SJSA1 (cell line): ENCODE results near the gene PTGIR. TPM values are rescaled to one million over a fixed set of nuclear protein-coding genes. Genes with fewer than 3 reads are reported as not detected.

Source experiments
- DNase-seq, 2 experiments: peaks; one replicate each; pipeline ENCODE4 v3.0.0-alpha.2; 2015 to 2020; ENCODE audit warnings: low spot score in 2 of 2, low read depth in 1 of 2
- H3K27ac ChIP-seq: fragments of 250-450 bp; sonication (Bioruptor Pico); 2 replicates; pipeline ENCODE4 v1.5.1; 2020; ENCODE audit warnings: mild to moderate bottlenecking, moderate library complexity
- H3K27me3 ChIP-seq: fragments of 250-450 bp; sonication (Bioruptor Pico); replicated peaks from 2 replicates; pipeline ENCODE4 v1.5.1; 2020; ENCODE audit warnings: mild to moderate bottlenecking, moderate library complexity
- H3K36me3 ChIP-seq: fragments of 250-450 bp; sonication (Bioruptor Pico); 2 replicates; pipeline ENCODE4 v1.5.1; 2020; ENCODE audit warnings: mild to moderate bottlenecking
- H3K4me1 ChIP-seq: fragments of 250-450 bp; sonication (Bioruptor Pico); replicated peaks from 2 replicates; pipeline ENCODE4 v1.6.1; 2021; ENCODE audit warnings: mild to moderate bottlenecking
- H3K4me3 ChIP-seq: fragments of 250-450 bp; sonication (Bioruptor Pico); 2 replicates; pipeline ENCODE4 v1.5.1; 2020; ENCODE audit warnings: mild to moderate bottlenecking
- H3K9me3 ChIP-seq: fragments of 250-450 bp; sonication (Bioruptor Pico); replicated peaks from 2 replicates; pipeline ENCODE4 v1.5.1; 2020; ENCODE audit warnings: mild to moderate bottlenecking
- total RNA-seq: library from RNA; depleted of rRNA; stranded (reverse); fragments of >200 nt; shearing (Covaris generic); gene quantifications from 2 replicates; pipeline ENCODE4 v1.2.3, GENCODE V29; 2014; rRNA removed

PTGIR gene
- total RNA-seq, 1 experiment from 2014 or later, result not detected

DNA sequence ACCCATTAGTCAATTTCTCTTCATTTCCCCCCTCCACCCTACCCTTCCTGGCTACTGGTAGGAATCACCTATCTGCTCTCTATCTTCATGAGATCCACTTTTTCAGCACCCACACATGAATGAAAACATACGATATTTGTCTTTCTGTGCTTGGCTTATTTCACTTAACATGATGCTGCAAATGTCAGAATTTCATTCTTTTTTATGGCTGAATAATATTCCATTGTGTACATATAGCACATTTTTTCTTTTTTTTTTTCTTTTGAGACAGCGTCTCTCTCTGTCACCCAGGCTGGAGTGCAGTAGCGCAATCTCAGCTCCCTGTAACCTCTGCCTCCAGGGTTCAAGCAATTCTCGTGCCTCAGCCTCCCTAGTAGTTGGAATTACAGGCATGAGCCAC lies 33.6 kb downstream of the PTGIR start:
- DNase-seq, result no peak
- H3K4me3 ChIP-seq, result no peak overlapping the region
- H3K27me3 ChIP-seq, result no peaks in the 10 kb centered on the region
- H3K4me1 ChIP-seq, result no peaks in the 10 kb centered on the region
- H3K36me3 ChIP-seq, result no peaks in the 10 kb centered on the region
- no peak overlapping the region for H3K27ac ChIP-seq
- no peaks in the 10 kb centered on the region for H3K9me3 ChIP-seq

GRCh38 chr19:46587861-46588260 lies 37.0 kb downstream of the PTGIR start:
- no peak overlapping the region for H3K27ac ChIP-seq
- H3K36me3 ChIP-seq, result no peaks in the 10 kb centered on the region
- no peaks in the 10 kb centered on the region for H3K4me1 ChIP-seq
- H3K9me3 ChIP-seq, result no peaks in the 10 kb centered on the region
- H3K4me3 ChIP-seq, result no peak overlapping the region
- DNase-seq, result no peak
- no peaks in the 10 kb centered on the region for H3K27me3 ChIP-seq

DNA sequence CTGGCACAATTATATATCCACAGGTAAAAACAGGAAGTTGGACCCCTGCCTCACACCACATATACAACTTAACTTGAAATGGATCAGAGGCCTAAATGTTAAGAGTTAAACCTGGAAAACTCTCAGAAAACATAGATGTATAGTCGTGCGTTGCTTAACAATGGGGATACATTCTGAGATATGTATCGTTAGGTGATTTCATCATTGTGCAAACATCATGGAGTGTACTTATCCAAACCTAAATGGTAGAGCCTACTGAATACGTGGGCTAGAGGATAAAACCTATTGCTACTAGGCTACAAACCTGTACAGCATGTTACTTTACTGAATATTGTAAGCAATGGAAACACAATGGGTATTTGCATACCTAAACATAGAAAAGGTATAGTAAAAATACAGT lies 38.6 kb downstream of the PTGIR start:
- no peaks in the 10 kb centered on the region for H3K36me3 ChIP-seq
- no peaks in the 10 kb centered on the region for H3K9me3 ChIP-seq
- H3K4me1 ChIP-seq, result no peaks in the 10 kb centered on the region
- H3K27ac ChIP-seq, result no peak overlapping the region
- H3K4me3 ChIP-seq, result no peak overlapping the region
- no peaks in the 10 kb centered on the region for H3K27me3 ChIP-seq
- DNase-seq, result no peak

DNA sequence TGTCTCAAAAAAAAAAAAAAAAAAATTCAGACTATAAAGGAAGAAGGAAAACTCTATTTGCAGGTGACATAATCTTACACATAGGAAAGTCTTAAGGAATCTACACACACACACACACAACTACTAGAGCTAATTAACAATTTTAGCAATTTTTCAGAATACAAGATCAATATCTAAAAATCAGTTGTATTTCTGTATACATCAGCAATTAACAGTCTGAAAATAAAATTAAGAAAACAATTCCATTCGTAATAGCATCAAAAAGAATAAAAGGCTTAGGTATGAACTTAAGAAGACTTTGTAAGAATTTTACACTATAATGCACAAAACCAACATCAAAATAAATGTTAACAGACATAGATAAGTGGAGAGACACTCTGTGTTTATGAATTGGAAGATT lies 39.4 kb downstream of the PTGIR start:
- Histone ChIP-seq H3K36me3 (no peaks in the 10 kb centered on the region), H3K4me3 (no peak overlapping the region), H3K27ac (no peak overlapping the region), H3K4me1 (no peaks in the 10 kb centered on the region), H3K9me3 (no peaks in the 10 kb centered on the region), H3K27me3 (no peaks in the 10 kb centered on the region)
- no peak for DNase-seq

DNA sequence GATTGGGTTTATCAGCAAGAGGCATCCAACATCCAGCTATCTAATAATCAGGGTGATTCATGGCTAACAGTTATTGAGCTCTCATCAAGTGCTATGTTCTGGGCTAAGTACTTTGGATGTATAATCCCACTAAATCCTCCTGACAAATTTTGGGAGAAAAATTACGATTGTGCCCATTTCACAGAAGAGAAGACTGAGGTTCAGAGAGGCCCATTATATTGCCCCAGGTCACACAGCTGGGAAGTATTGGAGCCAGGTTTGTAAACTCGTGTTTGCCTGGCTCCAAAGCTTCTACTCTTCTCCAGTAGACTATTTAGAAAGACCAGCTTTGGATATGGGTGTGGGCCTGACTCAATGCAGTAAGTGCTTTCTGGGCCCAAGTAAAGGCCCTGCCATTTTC lies 44.6 kb downstream of the PTGIR start:
- Histone ChIP-seq H3K27me3 (no peaks in the 10 kb centered on the region), H3K4me3 (no peak overlapping the region), H3K36me3 (no peaks in the 10 kb centered on the region), H3K9me3 (no peaks in the 10 kb centered on the region), H3K27ac (no peak overlapping the region), H3K4me1 (no peaks in the 10 kb centered on the region)
- DNase-seq, result no peak

DNA sequence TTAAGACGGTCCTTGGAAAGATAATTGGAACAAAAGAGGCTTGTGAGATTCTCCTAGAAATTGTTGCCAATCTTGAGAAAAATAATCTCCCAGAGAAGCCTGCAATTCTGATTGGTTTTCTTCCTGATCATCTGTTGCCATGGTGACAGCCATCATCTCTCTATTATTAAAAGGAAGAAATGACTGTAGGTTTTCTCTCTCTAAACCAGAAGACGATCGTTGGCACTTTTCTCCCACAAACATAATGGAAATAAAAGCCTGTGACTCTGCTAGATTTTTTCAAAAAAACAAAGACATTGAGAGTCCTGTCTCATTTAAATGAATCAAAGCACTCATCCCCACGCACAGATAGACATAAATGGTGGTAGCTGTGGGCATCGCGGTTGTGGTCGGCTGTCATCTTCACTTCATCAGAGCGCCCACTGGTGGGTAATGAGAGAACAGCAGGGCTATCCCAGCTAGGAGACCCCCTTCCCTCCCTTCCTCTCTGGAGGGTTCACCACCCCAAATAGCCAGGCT lies 45.5 kb downstream of the PTGIR start:
- H3K27me3 ChIP-seq, result no peaks in the 10 kb centered on the region
- no peak for DNase-seq
- no peak overlapping the region for H3K27ac ChIP-seq
- no peak overlapping the region for H3K4me3 ChIP-seq
- H3K9me3 ChIP-seq, result no peaks in the 10 kb centered on the region
- no peaks in the 10 kb centered on the region for H3K36me3 ChIP-seq
- peaks cover 3% of the 10 kb centered on the region for H3K4me1 ChIP-seq

DNA sequence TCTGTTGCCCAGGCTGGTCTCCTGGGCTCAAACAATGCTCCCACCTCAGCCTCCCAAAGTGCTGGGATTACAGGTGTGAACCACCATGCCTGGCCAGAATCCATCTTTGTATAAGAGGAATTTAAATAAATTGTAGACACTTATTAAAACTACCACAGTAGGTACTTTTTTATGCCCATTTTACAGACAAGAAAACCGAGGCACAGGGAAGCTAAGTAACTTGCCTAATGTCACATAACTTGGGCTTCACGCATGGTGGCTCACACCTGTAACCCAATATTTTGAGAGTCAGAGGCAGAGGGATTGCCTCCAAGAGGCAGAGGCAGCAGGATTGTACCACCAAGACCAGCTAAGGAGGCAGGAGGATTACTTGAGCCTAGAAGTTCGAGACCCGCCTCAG lies 46.4 kb downstream of the PTGIR start:
- Histone ChIP-seq H3K4me1 (peaks cover 6% of the 10 kb centered on the region), H3K27ac (no peak overlapping the region), H3K4me3 (no peak overlapping the region), H3K9me3 (no peaks in the 10 kb centered on the region), H3K36me3 (no peaks in the 10 kb centered on the region), H3K27me3 (no peaks in the 10 kb centered on the region)
- no peak for DNase-seq

DNA sequence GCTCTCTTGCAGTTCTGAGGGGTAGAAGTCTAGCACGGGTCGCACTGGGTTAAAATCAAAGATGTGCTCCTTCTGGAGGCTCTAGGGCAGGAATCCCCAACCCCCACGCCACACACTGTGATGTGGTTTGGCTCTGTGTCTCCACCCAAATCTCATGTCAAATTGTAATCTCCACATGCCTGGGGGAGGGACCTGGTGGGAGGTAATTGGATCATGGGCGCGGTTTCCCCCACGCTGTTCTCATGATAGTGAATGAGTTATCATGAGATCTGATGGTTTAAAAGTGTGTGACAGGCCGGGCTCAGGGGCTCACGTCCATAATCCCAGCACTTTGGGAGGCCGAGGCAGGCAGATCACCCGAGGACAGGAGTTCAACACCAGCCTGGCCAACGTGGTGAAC lies 50.4 kb downstream of the PTGIR start:
- H3K4me3 ChIP-seq, result no peak overlapping the region
- no peak overlapping the region for H3K27ac ChIP-seq
- no peak for DNase-seq
- H3K27me3 ChIP-seq, result no peaks in the 10 kb centered on the region
- H3K4me1 ChIP-seq, result peaks cover 6% of the 10 kb centered on the region
- H3K9me3 ChIP-seq, result no peaks in the 10 kb centered on the region
- no peaks in the 10 kb centered on the region for H3K36me3 ChIP-seq

DNA sequence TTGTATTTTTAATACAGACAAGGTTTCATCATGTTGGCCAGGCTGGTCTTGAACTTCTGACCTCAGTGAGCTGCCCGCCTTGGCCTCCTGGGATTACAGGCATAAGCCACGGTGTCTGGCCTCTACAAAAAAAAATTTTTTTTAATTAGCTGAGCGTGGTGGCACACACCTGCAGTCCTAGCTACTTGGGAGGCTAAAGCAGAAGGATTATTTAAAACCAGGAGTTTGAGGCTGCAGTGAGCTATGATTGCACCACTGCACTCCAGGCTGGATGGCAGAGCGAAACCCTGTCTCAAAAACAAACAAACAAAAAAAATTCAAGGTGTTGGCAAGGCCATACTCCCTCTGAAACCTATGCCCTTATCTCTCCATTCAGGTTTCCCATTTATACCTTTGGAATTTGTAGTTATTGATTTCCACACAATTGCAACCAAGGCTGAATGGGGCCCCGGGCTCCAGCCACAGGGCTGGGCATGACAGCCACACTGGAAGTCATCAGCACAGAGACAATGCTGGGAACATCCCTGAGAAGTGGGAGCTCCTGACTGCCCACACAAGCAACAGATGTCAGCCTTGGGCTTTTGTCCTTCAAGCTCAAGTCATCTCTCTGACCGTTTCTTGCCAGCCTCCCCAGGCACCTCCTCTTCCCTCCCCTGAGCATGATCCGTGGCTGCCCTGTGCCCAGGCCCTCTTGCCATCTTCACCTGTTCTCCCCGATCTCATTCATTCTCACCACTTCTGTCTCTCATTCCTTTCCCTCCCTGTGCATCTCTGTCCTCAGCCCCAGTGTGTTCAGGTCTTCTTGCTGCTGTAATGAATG lies 51.0 kb downstream of the PTGIR start:
- 0 out of 2 replicates have a peak, but pooled peaks cover 3% of the 10 kb centered on the region for H3K9me3 ChIP-seq
- peaks cover 6% of the 10 kb centered on the region for H3K4me1 ChIP-seq
- no peaks in the 10 kb centered on the region for H3K36me3 ChIP-seq
- no peaks in the 10 kb centered on the region for H3K27me3 ChIP-seq
- no peak for DNase-seq
- H3K4me3 ChIP-seq, result no peak overlapping the region
- no peak overlapping the region for H3K27ac ChIP-seq

DNA sequence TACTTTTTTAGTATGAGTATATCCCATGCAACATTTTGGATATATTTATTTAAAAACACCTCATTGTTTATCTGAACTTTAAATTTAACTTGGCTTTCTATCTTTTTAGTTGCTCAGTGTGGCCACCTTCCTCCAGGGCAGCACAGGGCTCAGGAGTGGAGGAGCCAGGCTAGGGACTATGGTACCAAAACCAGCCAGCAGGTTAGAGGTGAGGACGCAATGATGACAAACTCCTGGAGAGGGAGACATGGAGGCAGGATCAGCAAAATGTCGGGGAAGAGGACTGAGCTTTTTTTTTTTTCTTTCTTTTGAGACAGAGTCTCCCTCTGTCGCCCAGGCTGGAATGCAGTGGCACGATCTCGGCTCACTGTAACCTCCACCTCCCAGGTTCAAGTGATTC lies 53.4 kb downstream of the PTGIR start:
- Histone ChIP-seq H3K9me3 (0 out of 2 replicates have a peak, but pooled peaks cover 4% of the 10 kb centered on the region), H3K36me3 (no peaks in the 10 kb centered on the region), H3K4me3 (no peak overlapping the region), H3K4me1 (peaks cover 6% of the 10 kb centered on the region), H3K27me3 (no peaks in the 10 kb centered on the region), H3K27ac (no peak overlapping the region)
- DNase-seq, result no peak

Other genes starting within 250 kb of the PTGIR start
- gene CCDC8, start 211.5 kb downstream of the PTGIR start, total RNA-seq, result 12.5 and 18.6 TPM in 2 replicates
- gene PNMA8C, start 196.2 kb downstream of the PTGIR start, total RNA-seq, result not detected in 2 replicates
- gene PNMA8A, start 153.5 kb downstream of the PTGIR start, total RNA-seq, result 7.6 and 8.1 TPM in 2 replicates
- gene PNMA8B, start 129.2 kb downstream of the PTGIR start, total RNA-seq, result not detected in 2 replicates
- 232 and 272 TPM in 2 replicates for gene CALM3, start 23.8 kb downstream of the PTGIR start, total RNA-seq
- not detected in 2 replicates for gene GNG8, start 11.1 kb upstream of the PTGIR start, total RNA-seq
- 2.4 and 4.4 TPM in 2 replicates for gene DACT3, start 36.1 kb upstream of the PTGIR start, total RNA-seq
- 7.3 and 7.8 TPM in 2 replicates for gene PRKD2, start 92.0 kb upstream of the PTGIR start, total RNA-seq
- 48.7 and 63.9 TPM in 2 replicates for gene FKRP, start 121.0 kb upstream of the PTGIR start, total RNA-seq
- gene STRN4, start 121.4 kb upstream of the PTGIR start, total RNA-seq, result 91.1 and 112 TPM in 2 replicates
- 112 and 135 TPM in 2 replicates for gene SLC1A5, start 163.5 kb upstream of the PTGIR start, total RNA-seq
- gene AP2S1, start 225.8 kb upstream of the PTGIR start, total RNA-seq, result 286 and 304 TPM in 2 replicates
- 17.7 and 24.7 TPM in 2 replicates for gene ARHGAP35, start 235.9 kb upstream of the PTGIR start, total RNA-seq